Measurements from ENCODE around the gene USP15. TPM values are rescaled to one million over a fixed set of nuclear protein-coding genes. Genes with fewer than 3 reads are reported as not detected.
A peak's percentile ranks its signal among the peaks of the same experiment; 100 is the strongest.

The USP15 gene
- total and polyA plus RNA-seq, 2 of the 8 experiments (the other 6 are each of a cell fraction or from before 2014, with no cell fraction given), result 12.7 to 38.6 TPM

GRCh38 chr12:62214846-62215245, 45.4 kb upstream of the USP15 start:
- no peak overlapping the region for H3K23ac ChIP-seq (ENCODE audit: insufficient read length)

More at GRCh38 chr12:62214846-62215245, 45.4 kb upstream of the USP15 start:
- no peak overlapping the region for H2BK15ac ChIP-seq (ENCODE audit: low read length)
- no peak overlapping the region for H3K4me2 ChIP-seq (ENCODE audit: insufficient read depth in 1 of 2, low read depth in 2 of 2, low read length in 2 of 2)
- H2BK120ac ChIP-seq (replicated peaks; ENCODE audit: low read depth, low read length), result no peak overlapping the region
- no peaks in the 10 kb centered on the region for H3K4me1 ChIP-seq (replicated peaks in 1 of 4; ENCODE audit: control insufficient read depth in 3 of 4, insufficient read depth in 4 of 4, low read length in 3 of 4)
- H3K9ac ChIP-seq (replicated peaks in 1 of 4; ENCODE audit: extremely low read depth in 1 of 4, low read depth in 3 of 4, low read length in 3 of 4), result no peak overlapping the region
- no peak overlapping the region for H2AFZ ChIP-seq (ENCODE audit: low read length)
- no peaks in the 10 kb centered on the region for H4K20me1 ChIP-seq (replicated peaks in 1 of 2; ENCODE audit: control insufficient read depth in 1 of 2, insufficient read depth in 2 of 2, low read length in 2 of 2)
- no peak for TF ChIP-seq BCL11A (IDR thresholded peaks at IDR 0.05; ENCODE audit: low read depth in 2 of 2, low read length in 2 of 2)
- peak; percentile 8; the same call in 1 of the 2 replicates for TF ChIP-seq CEBPB (IDR thresholded peaks at IDR 0.05; ENCODE audit: low read depth, low read length)
- H4K5ac ChIP-seq (ENCODE audit: insufficient read length, low read depth, low read length), result no peak overlapping the region
- H3K27ac ChIP-seq (ENCODE audit: low read depth, low read length), result no peak overlapping the region
- no peak overlapping the region for H2AK5ac ChIP-seq (ENCODE audit: low read depth, low read length)
- H3K36me3 ChIP-seq (ENCODE audit: control insufficient read depth in 2 of 4, insufficient read depth in 4 of 4, low read length in 3 of 4), result no peaks in the 10 kb centered on the region
- no peaks in the 10 kb centered on the region for H3K79me1 ChIP-seq (ENCODE audit: low read depth, low read length)
- H4K8ac ChIP-seq (ENCODE audit: extremely low read depth, insufficient read depth, low read length), result no peak overlapping the region
- no peak overlapping the region for H2BK20ac ChIP-seq (ENCODE audit: low read length)
- no peak for DNase-seq (ENCODE audit: low read depth in 1 of 2, low spot score in 2 of 2)
- H2BK12ac ChIP-seq (ENCODE audit: low read depth, low read length), result no peak overlapping the region
- ChIA-PET POLR2A (ENCODE audit: partially characterized antibody) (no interaction called here), CTCF (ENCODE audit: partially characterized antibody) (no interaction called here)
- no peak overlapping the region for H3K56ac ChIP-seq (replicated peaks; ENCODE audit: insufficient read length, low read depth, low read length)
- no peak overlapping the region for H3K4me3 ChIP-seq (ENCODE audit: extremely low read depth in 1 of 4, insufficient read depth in 2 of 4, low read depth in 3 of 4, low read length in 4 of 4)
- H3K23me2 ChIP-seq (ENCODE audit: low read depth, low read length), result no peaks in the 10 kb centered on the region
- H3K18ac ChIP-seq (ENCODE audit: extremely low read depth, low read length), result no peak overlapping the region
- H2BK5ac ChIP-seq (ENCODE audit: low read depth, low read length), result no peak overlapping the region
- H3K14ac ChIP-seq (ENCODE audit: insufficient read length), result no peak overlapping the region
- no peak overlapping the region for H3K4ac ChIP-seq (replicated peaks; ENCODE audit: insufficient read length, low read depth, low read length)
- no peak for FAIRE-seq
- H3K9me3 ChIP-seq (ENCODE audit: insufficient read depth in 2 of 2, low read depth in 1 of 2, low read length in 1 of 2), result no peaks in the 10 kb centered on the region
- no peak overlapping the region for H4K91ac ChIP-seq (replicated peaks; ENCODE audit: insufficient read length, low read length)
- H3K27me3 ChIP-seq (replicated peaks in 1 of 4; ENCODE audit: control insufficient read depth in 3 of 4, extremely low read depth in 1 of 4, insufficient read depth in 3 of 4, low read length in 3 of 4), result no peaks in the 10 kb centered on the region
- H3K79me2 ChIP-seq (ENCODE audit: control insufficient read depth in 1 of 2, insufficient read depth in 2 of 2, low read length in 2 of 2), result no peaks in the 10 kb centered on the region

Data from H1 (cell line).